ENCODE data around the gene REG4. TPM values are rescaled to one million over a fixed set of nuclear protein-coding genes. Genes with fewer than 3 reads are reported as not detected.
"Not testable (repeated sequence)": the region's sequence is repeated elsewhere in the genome, so short reads cannot be mapped to it uniquely, and the experiment has no call there.

Gene REG4
- not detected for total RNA-seq (2021; fragmentation: NEBNext Ultra II Directional; extraction: Animal tissue kit (Norgen Biotek cat#: 25700))
- long read RNA-seq, result 0 reads

DNA sequence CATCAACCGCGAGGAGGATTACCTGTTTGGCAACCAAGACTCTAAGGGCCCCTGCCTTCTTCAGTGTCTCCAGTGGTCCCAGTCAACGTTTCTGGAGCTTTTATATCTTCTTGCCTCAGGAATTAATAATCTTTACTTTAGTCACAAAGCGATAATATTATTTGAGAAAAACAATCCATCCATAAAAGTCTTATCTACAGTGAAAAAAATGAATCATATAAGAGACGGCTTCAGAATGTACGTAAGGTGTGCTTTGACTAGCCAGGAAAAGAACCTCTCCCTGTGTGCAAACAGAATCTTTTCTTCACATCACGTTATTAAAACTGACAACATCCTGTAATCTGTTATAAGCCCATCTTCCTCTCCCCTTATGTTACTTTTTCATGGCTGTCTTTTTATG is at the start of gene REG4:
Gene REG4, minus strand, starts transcription at position 74 of the 400 bp plus-strand sequence. CDS start 2,691 bp downstream, outside the sequence.
- Mint-ChIP-seq H3K9me3 (no peaks in the 10 kb centered on the region), H3K36me3 (ENCODE audit: low read depth) (no peaks in the 10 kb centered on the region), H3K4me3 (no peak within 1 kb of the TSS), H3K4me1 (ENCODE audit: low read depth) (peaks cover 20% of the 10 kb centered on the region), H3K27me3 (ENCODE audit: insufficient read depth) (peaks cover 33% of the 10 kb centered on the region), H3K27ac (no peak within 1 kb of the TSS)
- DNase-seq, result no peak
- TF ChIP-seq, protein P1, sequence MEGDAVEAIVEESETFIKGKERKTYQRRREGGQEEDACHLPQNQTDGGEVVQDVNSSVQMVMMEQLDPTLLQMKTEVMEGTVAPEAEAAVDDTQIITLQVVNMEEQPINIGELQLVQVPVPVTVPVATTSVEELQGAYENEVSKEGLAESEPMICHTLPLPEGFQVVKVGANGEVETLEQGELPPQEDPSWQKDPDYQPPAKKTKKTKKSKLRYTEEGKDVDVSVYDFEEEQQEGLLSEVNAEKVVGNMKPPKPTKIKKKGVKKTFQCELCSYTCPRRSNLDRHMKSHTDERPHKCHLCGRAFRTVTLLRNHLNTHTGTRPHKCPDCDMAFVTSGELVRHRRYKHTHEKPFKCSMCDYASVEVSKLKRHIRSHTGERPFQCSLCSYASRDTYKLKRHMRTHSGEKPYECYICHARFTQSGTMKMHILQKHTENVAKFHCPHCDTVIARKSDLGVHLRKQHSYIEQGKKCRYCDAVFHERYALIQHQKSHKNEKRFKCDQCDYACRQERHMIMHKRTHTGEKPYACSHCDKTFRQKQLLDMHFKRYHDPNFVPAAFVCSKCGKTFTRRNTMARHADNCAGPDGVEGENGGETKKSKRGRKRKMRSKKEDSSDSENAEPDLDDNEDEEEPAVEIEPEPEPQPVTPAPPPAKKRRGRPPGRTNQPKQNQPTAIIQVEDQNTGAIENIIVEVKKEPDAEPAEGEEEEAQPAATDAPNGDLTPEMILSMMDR (IDR thresholded peaks at IDR 0.05), result no peak

DNA sequence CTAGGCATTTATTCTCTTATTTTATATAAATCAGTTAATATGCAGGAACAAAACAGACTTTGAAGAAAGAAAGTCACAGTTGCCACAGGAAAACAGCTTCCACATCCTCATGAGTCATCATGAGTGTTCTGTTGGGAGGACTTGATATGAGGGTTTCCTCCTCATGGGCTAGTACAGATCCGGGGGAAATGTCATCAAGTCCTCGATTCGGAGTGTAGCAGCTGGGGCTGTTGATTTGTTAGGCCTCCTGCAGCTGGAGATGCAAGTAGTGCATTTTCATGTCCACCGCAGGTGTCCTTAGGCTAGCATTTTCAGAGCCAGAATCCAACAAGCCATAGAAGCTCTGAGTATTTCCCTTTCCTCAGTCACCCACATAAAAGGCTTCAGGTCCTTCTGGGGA is 48.4 kb upstream of the REG4 start:
- no peaks in the 10 kb centered on the region for H3K9me3 Mint-ChIP-seq
- TF ChIP-seq, protein P1 (IDR thresholded peaks at IDR 0.05), result no peak
- H3K27me3 Mint-ChIP-seq (ENCODE audit: insufficient read depth), result no peaks in the 10 kb centered on the region
- peak overlapping the region; percentile 15; the same call in 1 of the 2 replicates for H3K4me3 Mint-ChIP-seq
- H3K27ac Mint-ChIP-seq, result peak overlapping the region; percentile 79
- peak; percentile 57 for DNase-seq
- no peaks in the 10 kb centered on the region for H3K36me3 Mint-ChIP-seq (ENCODE audit: low read depth)
- peaks cover 48% of the 10 kb centered on the region for H3K4me1 Mint-ChIP-seq (ENCODE audit: low read depth)

DNA sequence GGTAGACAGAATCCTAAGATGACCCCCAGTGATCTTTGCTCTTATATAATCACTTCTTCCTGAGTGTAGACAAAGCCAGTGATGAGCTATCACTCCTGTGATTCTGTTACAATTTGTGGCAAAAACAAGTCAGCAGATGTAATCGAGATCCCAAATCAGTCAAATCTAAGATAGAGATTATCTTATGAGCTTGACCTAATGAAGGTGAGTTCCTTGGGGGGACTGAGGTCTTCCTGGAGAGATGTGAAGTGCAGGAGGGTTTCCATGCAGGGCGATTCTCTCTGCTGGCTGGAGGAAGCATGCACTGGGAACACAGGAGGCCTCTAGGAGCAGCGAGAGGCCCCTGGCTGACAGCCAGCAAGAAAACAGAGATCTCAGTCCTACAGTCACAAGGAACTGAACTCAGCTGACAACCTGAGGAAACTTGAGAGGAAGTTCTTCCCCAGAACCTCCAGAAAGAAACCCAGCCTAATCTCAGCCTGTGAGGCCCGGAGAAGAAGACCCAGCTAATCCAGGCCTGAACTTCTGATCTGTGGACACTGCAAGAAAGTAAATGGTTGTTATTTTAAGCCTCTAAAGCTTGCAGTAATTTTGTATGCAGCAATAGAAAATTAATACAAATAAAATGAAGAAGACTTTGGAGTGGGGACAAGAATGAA is 47.4 kb upstream of the REG4 start:
- Mint-ChIP-seq H3K27ac (peak overlapping the region; percentile 79; the same call in 1 of the 2 replicates), H3K4me3 (0 out of 2 replicates have a peak overlapping the region, but pooled peaks have one; percentile 15), H3K4me1 (ENCODE audit: low read depth) (peaks cover 48% of the 10 kb centered on the region)
- H3K27me3 Mint-ChIP-seq (ENCODE audit: insufficient read depth); H3K9me3 Mint-ChIP-seq; DNase-seq; H3K36me3 Mint-ChIP-seq (ENCODE audit: low read depth): not testable (repeated sequence)

DNA sequence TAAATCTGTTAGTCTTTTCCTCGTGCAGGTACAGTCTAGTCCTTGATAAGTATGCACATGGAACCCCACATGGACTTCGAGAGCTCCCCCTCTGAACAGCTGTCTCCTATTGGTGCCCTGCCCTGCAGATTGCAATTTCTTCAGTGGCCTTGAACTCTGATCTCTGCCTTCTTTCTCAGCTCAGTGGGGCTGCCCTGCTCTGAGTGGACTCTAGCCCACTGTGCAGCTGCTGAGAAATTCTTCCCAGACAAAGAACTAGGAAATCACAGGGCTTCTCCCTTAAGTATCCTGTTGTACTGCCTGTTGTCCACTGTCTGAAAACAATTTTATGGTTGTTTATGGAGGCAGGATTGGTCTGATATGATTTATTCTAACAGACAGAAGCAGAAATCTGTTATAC is 46.9 kb upstream of the REG4 start:
- Mint-ChIP-seq H3K9me3 (no peaks in the 10 kb centered on the region), H3K4me1 (ENCODE audit: low read depth) (peaks cover 48% of the 10 kb centered on the region)
- TF ChIP-seq, protein P1 (IDR thresholded peaks at IDR 0.05), result no peak

DNA sequence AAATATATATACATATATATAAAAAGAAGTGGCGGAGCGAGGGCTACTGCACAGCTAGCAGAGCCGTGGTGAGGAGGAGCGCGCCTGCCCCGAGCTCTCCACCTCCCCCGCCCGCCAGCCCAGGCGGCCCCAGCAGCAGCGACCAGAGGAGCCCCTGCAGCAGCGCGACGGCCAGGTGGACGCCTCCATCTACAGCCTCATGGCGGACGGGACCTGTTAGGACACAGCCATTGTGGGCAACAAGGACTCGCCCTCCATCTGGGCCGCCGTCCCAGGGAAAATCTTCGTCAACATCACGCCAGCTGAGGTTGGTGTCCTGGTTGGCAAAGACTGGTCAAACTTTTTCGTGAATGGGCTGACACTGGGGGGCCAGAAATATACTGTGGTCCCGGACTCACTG is 41.9 kb upstream of the REG4 start:
- TF ChIP-seq, protein P1 (IDR thresholded peaks at IDR 0.05), result no peak
- Mint-ChIP-seq H3K4me3 (no peak overlapping the region), H3K27me3 (ENCODE audit: insufficient read depth) (peaks cover 2% of the 10 kb centered on the region; the same call in 1 of the 2 replicates), H3K9me3 (no peaks in the 10 kb centered on the region), H3K27ac (no peak overlapping the region), H3K36me3 (ENCODE audit: low read depth) (no peaks in the 10 kb centered on the region), H3K4me1 (ENCODE audit: low read depth) (peaks cover 7% of the 10 kb centered on the region; the same call in 1 of the 2 replicates)
- no peak for DNase-seq

More for the DNA sequence above, 46.9 kb upstream of the REG4 start:
- Mint-ChIP-seq H3K4me3 (no peak overlapping the region), H3K36me3 (ENCODE audit: low read depth) (no peaks in the 10 kb centered on the region), H3K27ac (no peak overlapping the region), H3K27me3 (ENCODE audit: insufficient read depth) (no peaks in the 10 kb centered on the region)
- no peak for DNase-seq

DNA sequence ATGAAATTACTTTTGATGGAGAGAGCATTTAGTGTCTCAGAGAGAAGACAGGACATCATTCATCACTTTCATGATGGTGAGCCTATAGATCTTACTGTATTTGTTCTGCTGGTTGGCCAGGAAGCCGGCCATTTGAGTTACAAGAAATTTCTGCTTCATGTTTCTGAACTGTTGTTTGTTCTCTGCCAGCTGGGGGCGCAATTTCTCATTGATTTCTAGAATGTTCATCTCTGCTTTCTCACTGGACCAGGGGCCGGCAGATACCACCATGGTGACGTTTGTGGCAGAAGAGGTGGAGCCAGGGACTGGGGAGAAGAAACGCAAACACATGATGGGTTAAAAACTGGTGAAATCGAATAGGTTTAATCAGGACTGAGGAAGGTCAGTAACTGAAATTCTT is 32.9 kb upstream of the REG4 start:
- not testable (repeated sequence) for H3K4me1 Mint-ChIP-seq (ENCODE audit: low read depth); H3K27ac Mint-ChIP-seq; H3K36me3 Mint-ChIP-seq (ENCODE audit: low read depth); H3K9me3 Mint-ChIP-seq; H3K4me3 Mint-ChIP-seq
- H3K27me3 Mint-ChIP-seq (ENCODE audit: insufficient read depth), result peaks cover 41% of the 10 kb centered on the region
- TF ChIP-seq, protein P1 (IDR thresholded peaks at IDR 0.05), result peak; percentile 81
- peak; percentile 7 for DNase-seq
